Glutamatergic neuron (in vitro differentiated cells): ENCODE data around the gene IGFBP4. TPM values are rescaled to one million over a fixed set of nuclear protein-coding genes. Genes with fewer than 3 reads are reported as not detected.

Experiments used
- DNase-seq: peaks from one replicate; pipeline ENCODE4 v3.0.0; 2022
- H3K27ac Mint-ChIP-seq: one replicate; pipeline ENCODE4 v1.8.0; 2020; ENCODE audit warnings: mild to moderate bottlenecking, mixed read lengths, inconsistent platforms; ENCODE audit not compliant: unreplicated experiment
- H3K27me3 Mint-ChIP-seq: one replicate; pipeline ENCODE4 v1.8.0; 2020; ENCODE audit warnings: mild to moderate bottlenecking, moderate library complexity, mixed read lengths, inconsistent platforms; ENCODE audit not compliant: unreplicated experiment
- H3K36me3 Mint-ChIP-seq: one replicate; pipeline ENCODE4 v1.8.0; 2020; ENCODE audit warnings: mild to moderate bottlenecking, mixed read lengths, inconsistent platforms; ENCODE audit not compliant: unreplicated experiment
- H3K4me1 Mint-ChIP-seq: one replicate; pipeline ENCODE4 v1.8.0; 2020; ENCODE audit warnings: mild to moderate bottlenecking, low read depth, mixed read lengths, inconsistent platforms; ENCODE audit not compliant: unreplicated experiment
- H3K4me3 Mint-ChIP-seq: one replicate; pipeline ENCODE4 v1.8.0; 2020; ENCODE audit warnings: mild to moderate bottlenecking, mixed read lengths, inconsistent platforms; ENCODE audit not compliant: unreplicated experiment
- H3K9me3 Mint-ChIP-seq: one replicate; pipeline ENCODE4 v1.8.0; 2020; ENCODE audit warnings: mild to moderate bottlenecking, moderate library complexity, mixed read lengths, inconsistent platforms; ENCODE audit not compliant: unreplicated experiment
- CTCF ChIP-seq: fragments of 200-600 bp; sonication (generic); IDR thresholded peaks from one replicate; pipeline ENCODE4 v1.5.0; 2021; ENCODE audit not compliant: partially characterized antibody, unreplicated experiment
- total RNA-seq: library from RNA; stranded (reverse); fragmentation: NEBNext Ultra II Directional; extraction: Animal tissue kit (Norgen Biotek cat#: 25700); gene quantifications from one replicate; pipeline ENCODE4 v1.2.1, GENCODE V29; 2021; ENCODE audit not compliant: unreplicated experiment

The IGFBP4 gene
- total RNA-seq, 1 donor from 2014 or later, result 1.9 TPM

GRCh38 chr17:40479754-40480480 lies 36.7 kb downstream of the IGFBP4 start:
- H3K9me3 Mint-ChIP-seq, result peaks cover 7% of the 10 kb centered on the region

GRCh38 chr17:40480501-40481003 lies 37.3 kb downstream of the IGFBP4 start:
- Mint-ChIP-seq H3K4me1 (no peaks in the 10 kb centered on the region), H3K27me3 (peaks cover 9% of the 10 kb centered on the region), H3K36me3 (peaks cover 4% of the 10 kb centered on the region), H3K27ac (no peak overlapping the region), H3K9me3 (peaks cover 7% of the 10 kb centered on the region), H3K4me3 (no peak overlapping the region)
- no peak for DNase-seq
- TF ChIP-seq CTCF, result no peak

More at GRCh38 chr17:40479754-40480480, 36.7 kb downstream of the IGFBP4 start:
- H3K4me3 Mint-ChIP-seq, result no peak overlapping the region
- no peaks in the 10 kb centered on the region for H3K4me1 Mint-ChIP-seq
- DNase-seq, result no peak
- TF ChIP-seq CTCF, result no peak
- H3K27ac Mint-ChIP-seq, result no peak overlapping the region
- H3K27me3 Mint-ChIP-seq, result peaks cover 9% of the 10 kb centered on the region
- peaks cover 4% of the 10 kb centered on the region for H3K36me3 Mint-ChIP-seq

GRCh38 chr17:40481106-40481505 lies 37.9 kb downstream of the IGFBP4 start:
- no peak for DNase-seq
- Mint-ChIP-seq H3K27ac (no peak overlapping the region), H3K36me3 (peaks cover 4% of the 10 kb centered on the region), H3K4me1 (no peaks in the 10 kb centered on the region), H3K27me3 (peaks cover 9% of the 10 kb centered on the region), H3K4me3 (no peak overlapping the region), H3K9me3 (peaks cover 7% of the 10 kb centered on the region)
- no peak for TF ChIP-seq CTCF

- no peak overlapping the region for H3K27ac Mint-ChIP-seq
- peaks cover 4% of the 10 kb centered on the region for H3K36me3 Mint-ChIP-seq
- no peak for TF ChIP-seq CTCF
- H3K9me3 Mint-ChIP-seq, result peaks cover 10% of the 10 kb centered on the region
- no peak overlapping the region for H3K4me3 Mint-ChIP-seq
- no peaks in the 10 kb centered on the region for H3K4me1 Mint-ChIP-seq
- DNase-seq, result no peak
- H3K27me3 Mint-ChIP-seq, result peaks cover 7% of the 10 kb centered on the region
These were observed 39.5 kb downstream of the IGFBP4 start for GRCh38 chr17:40482722-40483121.

- Mint-ChIP-seq H3K36me3 (peaks cover 3% of the 10 kb centered on the region), H3K9me3 (peaks cover 10% of the 10 kb centered on the region), H3K27me3 (peaks cover 6% of the 10 kb centered on the region), H3K27ac (no peak overlapping the region), H3K4me1 (no peaks in the 10 kb centered on the region), H3K4me3 (no peak overlapping the region)
- TF ChIP-seq CTCF, result no peak
- DNase-seq, result no peak
These were observed 40.4 kb downstream of the IGFBP4 start for GRCh38 chr17:40483679-40484078.
